Naive thymus-derived CD8-positive, alpha-beta T cell (primary cell): ENCODE data around the gene CNDP1. TPM values are rescaled to one million over a fixed set of nuclear protein-coding genes. Genes with fewer than 3 reads are reported as not detected.

Source experiments
- ATAC-seq, 2 donors: fragments of 150-1000 bp; cut with Tn5 transposase in 1 of 2; sonication (Bioruptor Pico), chemical (Tn5 transposase) in 1 of 2; 1 replicate in 1 of 2; 2 replicates in 1 of 2; pipeline ENCODE4 v1.10.0; 2021; ENCODE audit warnings: mild to moderate bottlenecking in 2 of 2, moderate library complexity in 2 of 2
- POLR2A ChIA-PET: fragments of 350-600 bp; sonication (Branson Sonifier 250); formaldehyde crosslinking; loops from one replicate; lab custom pipeline; 2021; ENCODE audit warnings: antibody characterized with exemption; lab: Charles Lee
- DNase-seq, 10 donors: peaks; one replicate each; pipeline versions ENCODE4 v3.0.0 to v3.0.0-alpha.2; 2020 to 2022
- H3K27ac Mint-ChIP-seq, 10 donors: one replicate each; pipeline ENCODE4 v1.8.0; 2020 to 2022; ENCODE audit warnings: mild to moderate bottlenecking in 10 of 10, mixed read lengths in 10 of 10, moderate library complexity in 4 of 10, inconsistent platforms in 1 of 10
- H3K27me3 Mint-ChIP-seq, 5 donors: one replicate each; pipeline ENCODE4 v1.8.0; 2021 to 2022; ENCODE audit warnings: mixed read lengths in 5 of 5
- H3K36me3 Mint-ChIP-seq, 3 donors: one replicate each; pipeline ENCODE4 v1.8.0; 2020 to 2022; ENCODE audit warnings: mixed read lengths in 3 of 3, mild to moderate bottlenecking in 2 of 3, inconsistent platforms in 1 of 3
- H3K4me1 Mint-ChIP-seq, 4 donors: one replicate each; pipeline ENCODE4 v1.8.0; 2021 to 2022; ENCODE audit warnings: mixed read lengths in 4 of 4
- H3K4me3 Mint-ChIP-seq, 10 donors: one replicate each; pipeline ENCODE4 v1.8.0; 2020 to 2022; ENCODE audit warnings: mild to moderate bottlenecking in 10 of 10, mixed read lengths in 10 of 10, moderate library complexity in 6 of 10, inconsistent platforms in 1 of 10
- H3K9me3 Mint-ChIP-seq, 9 donors: one replicate each; pipeline ENCODE4 v1.8.0; 2020 to 2022; ENCODE audit warnings: mixed read lengths in 9 of 9, mild to moderate bottlenecking in 3 of 9, inconsistent platforms in 1 of 9, moderate library complexity in 1 of 9
- polyA plus RNA-seq, 3 donors: library from polyadenylated mRNA; unstranded; fragments of 300-500 nt; fragmentation: Illumina TruSeq; gene quantifications; one replicate each; pipeline ENCODE4 v1.2.3, GENCODE V29; 2021
- total RNA-seq, 8 experiments: library from RNA in 2 of 8; stranded (reverse) in 2 of 8; gene quantifications; one replicate each; pipeline ENCODE4 v1.2.3 and lab custom pipeline; 2021 to 2026

CNDP1 gene, protein sequence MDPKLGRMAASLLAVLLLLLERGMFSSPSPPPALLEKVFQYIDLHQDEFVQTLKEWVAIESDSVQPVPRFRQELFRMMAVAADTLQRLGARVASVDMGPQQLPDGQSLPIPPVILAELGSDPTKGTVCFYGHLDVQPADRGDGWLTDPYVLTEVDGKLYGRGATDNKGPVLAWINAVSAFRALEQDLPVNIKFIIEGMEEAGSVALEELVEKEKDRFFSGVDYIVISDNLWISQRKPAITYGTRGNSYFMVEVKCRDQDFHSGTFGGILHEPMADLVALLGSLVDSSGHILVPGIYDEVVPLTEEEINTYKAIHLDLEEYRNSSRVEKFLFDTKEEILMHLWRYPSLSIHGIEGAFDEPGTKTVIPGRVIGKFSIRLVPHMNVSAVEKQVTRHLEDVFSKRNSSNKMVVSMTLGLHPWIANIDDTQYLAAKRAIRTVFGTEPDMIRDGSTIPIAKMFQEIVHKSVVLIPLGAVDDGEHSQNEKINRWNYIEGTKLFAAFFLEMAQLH
- total RNA-seq: not detected
- not detected for polyA plus RNA-seq
- total RNA-seq (lab: John Stamatoyannopoulos, UW): 0 to 0.67 (median 0.17) reads per million in 6 experiments

GRCh38 chr18:74534150-74534969 lies at the start of gene CNDP1:
TSS of gene CNDP1 (plus strand) at chr18:74534500. CDS start at chr18:74534668, 168 bp downstream.
- DNase-seq: no peak
- H3K4me1 Mint-ChIP-seq: no peaks in the 10 kb centered on the region
- H3K4me3 Mint-ChIP-seq: peak within 1 kb of the TSS in 1 of 10 donors; percentile 34
- H3K9me3 Mint-ChIP-seq: no peaks in the 10 kb centered on the region
- no peaks in the 10 kb centered on the region for H3K36me3 Mint-ChIP-seq
- no peak within 1 kb of the TSS for H3K27ac Mint-ChIP-seq
- ATAC-seq: no peak
- POLR2A ChIA-PET: no interaction called here
- H3K27me3 Mint-ChIP-seq: peaks cover 0 to 15% (median 6%) of the 10 kb centered on the region in 5 donors

DNA sequence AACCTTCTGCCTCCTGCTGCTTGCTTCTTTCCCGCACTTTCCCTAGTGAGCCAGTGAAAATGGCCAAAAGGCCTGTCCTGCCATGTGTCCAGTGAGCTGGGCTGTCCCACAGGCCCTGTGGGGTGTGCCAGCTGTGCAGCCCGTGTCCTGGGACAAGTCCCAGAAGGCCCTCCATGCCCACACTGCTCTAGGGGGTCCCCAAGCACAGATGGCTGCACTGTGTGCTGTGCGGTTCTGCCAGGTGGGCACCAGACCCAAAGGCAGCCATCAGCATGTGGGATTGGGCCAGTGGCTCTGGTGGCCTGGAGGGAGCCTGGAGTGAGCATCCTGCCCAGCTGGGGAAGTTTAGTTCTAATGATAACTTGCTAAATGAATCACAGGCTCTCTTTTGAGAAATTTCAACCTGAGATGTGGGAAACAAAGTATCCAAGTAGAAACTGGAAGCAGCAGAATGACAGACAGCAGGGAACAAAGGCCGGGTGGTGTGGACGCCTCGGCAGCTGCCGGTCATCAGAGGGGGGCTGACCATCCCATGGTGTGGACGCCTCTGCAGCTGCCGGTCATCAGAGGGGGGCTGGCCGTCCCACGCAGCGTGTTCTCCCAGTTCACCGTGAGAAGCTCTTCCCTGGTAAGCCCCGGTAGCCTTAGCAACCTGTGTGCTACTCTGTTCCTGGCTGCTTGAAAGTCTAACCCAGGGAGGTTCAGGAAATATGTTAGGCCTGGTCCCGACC lies 48.0 kb upstream of the CNDP1 start:
- H3K27me3 Mint-ChIP-seq: peaks cover 0 to 3% (median 0%) of the 10 kb centered on the region in 5 donors
- DNase-seq (no peak), ATAC-seq (no peak)
- H3K27ac Mint-ChIP-seq: peak overlapping the region in 3 of 10 donors; percentile 27 to 65 (median 35)
- POLR2A ChIA-PET: interaction anchor here (0.7 to 1.5 kb wide), 3 partner anchors 10 to 334 kb away, joined by 3 to 4 read pairs (median 4); partner anchors contain the start of gene CNDP2
- no peaks in the 10 kb centered on the region for H3K9me3 Mint-ChIP-seq
- peaks cover 8 to 26% (median 10%) of the 10 kb centered on the region in 4 donors for H3K4me1 Mint-ChIP-seq
- H3K36me3 Mint-ChIP-seq: no peaks in the 10 kb centered on the region
- H3K4me3 Mint-ChIP-seq: peak overlapping the region in 3 of 10 donors; percentile 9 to 45 (median 19)

GRCh38 chr18:74488354-74488753 lies 45.9 kb upstream of the CNDP1 start:
- peaks cover 0 to 1% (median 0%) of the 10 kb centered on the region in 9 donors for H3K9me3 Mint-ChIP-seq
- H3K27ac Mint-ChIP-seq: peak overlapping the region in 2 of 10 donors; percentile 12 to 41
- H3K4me1 Mint-ChIP-seq: peaks cover 5 to 26% (median 11%) of the 10 kb centered on the region in 4 donors
- no peak for ATAC-seq
- DNase-seq: no peak
- H3K4me3 Mint-ChIP-seq: no peak overlapping the region
- peaks cover 0 to 2% (median 0%) of the 10 kb centered on the region in 5 donors for H3K27me3 Mint-ChIP-seq
- no peaks in the 10 kb centered on the region for H3K36me3 Mint-ChIP-seq
- POLR2A ChIA-PET: no interaction called here

GRCh38 chr18:74488864-74489263 lies 45.4 kb upstream of the CNDP1 start:
- peak overlapping the region in 4 of 10 donors; percentile 12 to 72 (median 47) for H3K27ac Mint-ChIP-seq
- POLR2A ChIA-PET: no interaction called here
- no peak for ATAC-seq
- no peaks in the 10 kb centered on the region for H3K36me3 Mint-ChIP-seq
- H3K27me3 Mint-ChIP-seq: peaks cover 0 to 2% (median 0%) of the 10 kb centered on the region in 5 donors
- DNase-seq: no peak
- peaks cover 8 to 27% (median 14%) of the 10 kb centered on the region in 4 donors for H3K4me1 Mint-ChIP-seq
- peaks cover 0 to 1% (median 0%) of the 10 kb centered on the region in 9 donors for H3K9me3 Mint-ChIP-seq
- H3K4me3 Mint-ChIP-seq: no peak overlapping the region

DNA sequence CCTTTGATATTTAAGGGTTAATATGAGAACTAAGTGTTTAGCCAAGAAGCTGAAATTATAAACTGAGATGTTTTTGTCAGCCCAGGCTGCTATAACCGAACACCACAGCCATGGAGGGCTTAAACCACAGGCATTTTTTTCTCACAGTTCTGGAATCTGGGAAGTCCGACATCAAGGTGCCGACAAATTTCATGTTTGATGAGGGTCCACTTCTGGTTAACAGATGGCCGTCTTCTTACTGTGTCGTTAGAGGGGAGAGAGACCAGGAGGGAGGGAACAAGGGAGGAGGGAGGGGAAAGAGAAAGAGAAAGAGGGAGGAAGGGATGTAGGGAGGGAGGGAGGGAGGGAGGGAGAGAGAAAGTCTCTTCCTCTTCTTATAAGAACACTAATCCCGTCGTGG lies 44.6 kb upstream of the CNDP1 start:
- peaks cover 0 to 2% (median 0%) of the 10 kb centered on the region in 5 donors for H3K27me3 Mint-ChIP-seq
- ATAC-seq: no peak
- POLR2A ChIA-PET: interaction anchor here (0.7 kb wide), 1 partner anchor 112 kb away, joined by 6 read pairs; no protein-coding TSS in a partner anchor

DNA sequence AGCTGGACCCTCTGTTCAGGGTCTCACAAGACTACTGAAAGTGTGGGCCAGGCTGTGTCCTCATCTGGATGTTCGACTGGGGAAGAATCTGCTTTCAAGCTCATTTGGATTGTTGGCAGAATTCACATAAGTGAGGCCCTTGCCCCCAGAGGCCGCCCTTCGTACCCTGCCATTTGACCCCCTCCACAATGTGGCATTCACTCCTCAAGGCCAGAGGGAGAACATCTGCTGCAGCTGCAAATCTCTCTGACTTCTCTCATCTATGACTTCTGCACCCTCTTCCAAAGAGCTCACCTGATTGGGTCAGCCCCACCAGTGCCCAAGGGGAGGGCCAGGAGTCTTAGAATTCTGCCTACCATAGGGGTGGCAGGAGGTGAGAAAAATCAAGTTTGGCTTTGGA lies 42.0 kb upstream of the CNDP1 start:
- POLR2A ChIA-PET: interaction anchor here (1.5 to 3.3 kb wide), 2 partner anchors 114 to 138 kb away, joined by 15 to 31 read pairs; no protein-coding TSS in a partner anchor
- H3K4me3 Mint-ChIP-seq: no peak overlapping the region
- H3K27me3 Mint-ChIP-seq: no peaks in the 10 kb centered on the region
- H3K4me1 Mint-ChIP-seq: peaks cover 13 to 23% (median 19%) of the 10 kb centered on the region in 4 donors
- no peaks in the 10 kb centered on the region for H3K36me3 Mint-ChIP-seq
- ATAC-seq: no peak
- H3K27ac Mint-ChIP-seq: peak overlapping the region in 4 of 10 donors; percentile 11 to 85 (median 32)
- DNase-seq: no peak
- H3K9me3 Mint-ChIP-seq: peaks cover 0 to 1% (median 0%) of the 10 kb centered on the region in 9 donors

More for the DNA sequence above, 44.6 kb upstream of the CNDP1 start:
- no peak for DNase-seq
- Mint-ChIP-seq H3K27ac (no peak overlapping the region), H3K4me3 (no peak overlapping the region), H3K4me1 (peaks cover 6 to 23% (median 14%) of the 10 kb centered on the region in 4 donors), H3K9me3 (peaks cover 0 to 1% (median 0%) of the 10 kb centered on the region in 9 donors), H3K36me3 (no peaks in the 10 kb centered on the region)

DNA sequence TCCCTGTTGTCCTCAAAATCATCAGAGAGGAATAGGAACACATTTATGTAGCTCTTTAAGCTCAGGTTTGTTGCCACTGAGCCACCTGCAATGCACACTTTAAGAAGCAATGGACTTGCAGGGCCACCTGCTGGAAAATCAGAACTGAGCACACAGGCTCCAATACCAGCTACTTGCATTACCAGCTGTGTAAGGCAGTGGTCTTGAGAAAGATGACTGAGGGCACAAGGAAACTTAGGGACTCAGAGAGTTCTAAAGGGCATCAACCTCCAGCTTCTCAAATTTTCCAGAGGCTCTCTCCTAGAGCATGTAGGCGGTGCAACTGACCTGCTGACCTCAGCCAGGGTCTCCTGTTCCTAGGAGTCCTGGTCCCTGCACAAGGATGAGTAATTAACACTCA lies 40.6 kb upstream of the CNDP1 start:
- H3K4me3 Mint-ChIP-seq: peak overlapping the region in 2 of 10 donors; percentile 4 to 29
- H3K36me3 Mint-ChIP-seq: peaks cover 0 to 4% (median 0%) of the 10 kb centered on the region in 3 donors
- H3K27me3 Mint-ChIP-seq: no peaks in the 10 kb centered on the region
- H3K9me3 Mint-ChIP-seq: peaks cover 0 to 1% (median 0%) of the 10 kb centered on the region in 9 donors
- POLR2A ChIA-PET: interaction anchor here (0.7 to 3.3 kb wide), 4 partner anchors 116 to 143 kb away, joined by 3 to 31 read pairs (median 16); no protein-coding TSS in a partner anchor
- DNase-seq: peak in 9 of 10 donors; percentile 54 to 87 (median 77)
- peak overlapping the region in 9 of 10 donors; percentile 16 to 97 (median 78) for H3K27ac Mint-ChIP-seq
- peaks cover 16 to 35% (median 31%) of the 10 kb centered on the region in 4 donors for H3K4me1 Mint-ChIP-seq
- ATAC-seq: peak; percentile 58 to 72

- ATAC-seq (no peak), DNase-seq (peak in 2 of 10 donors; percentile 12 to 21)
- H3K9me3 Mint-ChIP-seq: peaks cover 0 to 1% (median 0%) of the 10 kb centered on the region in 9 donors
- H3K4me1 Mint-ChIP-seq: peaks cover 21 to 43% (median 38%) of the 10 kb centered on the region in 4 donors
- H3K27me3 Mint-ChIP-seq: no peaks in the 10 kb centered on the region
- POLR2A ChIA-PET: interaction anchor here (1.5 to 3.3 kb wide), 4 partner anchors 116 to 145 kb away, joined by 7 to 31 read pairs (median 29); no protein-coding TSS in a partner anchor
- peak overlapping the region in 9 of 10 donors; percentile 63 to 97 (median 78) for H3K27ac Mint-ChIP-seq
- peak overlapping the region in 7 of 10 donors; percentile 5 to 75 (median 45) for H3K4me3 Mint-ChIP-seq
- H3K36me3 Mint-ChIP-seq: peaks cover 0 to 4% (median 0%) of the 10 kb centered on the region in 3 donors
Measured at GRCh38 chr18:74494514-74494913, 39.8 kb upstream of the CNDP1 start.

GRCh38 chr18:74495581-74496507 lies 38.5 kb upstream of the CNDP1 start, which contains the start of gene CNDP2:
TSS of gene CNDP2 (plus strand) at chr18:74496363. CDS start at chr18:74499974, 3,611 bp downstream.
- Mint-ChIP-seq H3K4me3 (peak within 1 kb of the TSS; percentile 88 to 98 (median 96)), H3K27ac (peak within 1 kb of the TSS; percentile 96 to 99 (median 98)), H3K36me3 (peaks cover 0 to 9% (median 4%) of the 10 kb centered on the region in 3 donors), H3K27me3 (no peaks in the 10 kb centered on the region), H3K4me1 (peaks cover 27 to 56% (median 50%) of the 10 kb centered on the region in 4 donors), H3K9me3 (peaks cover 0 to 1% (median 0%) of the 10 kb centered on the region in 9 donors)
- DNase-seq: peak; percentile 95 to 99 (median 97)
- POLR2A ChIA-PET: interaction anchor here (0.6 to 3.1 kb wide), 15 partner anchors 9 to 413 kb away, joined by 3 to 30 read pairs (median 5); partner anchors contain the start of gene ZNF407
- peak; percentile 63 to 72 for ATAC-seq
